D721Med (cell line): ENCODE results near the gene CA12.

Experiments
- DNase-seq: peaks from one replicate; pipeline ENCODE4 v3.0.0; 2011; ENCODE audit warnings: low spot score; ENCODE audit not compliant: insufficient read length
- FAIRE-seq: peaks from 2 replicates; lab custom pipeline; 2011; peaks lifted over from hg19 to GRCh38; lab: Jason Lieb, UNC
- TF ChIP-seq, protein P1 (sequence below): IDR thresholded peaks from 2 replicates; pipeline ENCODE4 v1.5.1; 2012; ENCODE audit warnings: mild to moderate bottlenecking, control low read depth; ENCODE audit not compliant: insufficient read depth; ENCODE audit errors: missing control alignments

CA12 gene

DNA sequence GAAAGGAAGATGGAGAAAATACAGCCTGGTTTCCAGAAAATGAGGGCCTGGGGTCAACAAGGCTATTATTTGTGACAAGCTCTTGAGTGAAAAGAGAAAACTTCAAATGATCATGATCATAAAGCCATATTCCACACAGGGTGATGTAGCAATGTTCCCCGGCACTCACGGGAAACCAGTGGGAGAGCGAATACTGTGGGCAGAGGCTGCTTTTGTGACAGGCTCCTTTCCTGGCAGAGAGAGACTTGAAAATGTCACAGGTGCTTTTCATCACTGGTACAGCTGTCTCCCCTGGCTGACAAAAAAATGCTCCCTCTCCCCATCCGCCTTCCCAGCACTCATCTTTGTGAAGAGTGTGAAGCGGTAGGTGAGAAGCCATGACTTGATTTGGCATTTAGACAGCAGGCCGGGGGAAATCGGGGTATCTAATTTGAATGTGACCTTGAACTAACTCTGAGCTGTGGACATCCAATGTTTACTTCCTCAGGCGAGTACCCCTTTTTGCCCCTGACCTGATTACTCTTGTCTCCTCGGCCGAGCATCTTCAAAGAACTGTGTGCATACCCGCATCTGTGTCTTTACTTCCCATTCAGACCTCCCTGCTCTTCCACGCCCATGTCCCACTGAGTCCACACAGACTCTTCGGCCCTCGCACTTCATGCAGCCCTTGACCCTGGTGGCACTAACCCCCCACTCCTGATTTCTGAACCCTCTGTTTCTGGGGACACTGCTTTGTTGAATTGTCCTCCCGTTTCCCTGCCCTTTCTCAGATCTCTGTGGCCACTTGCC, 23.2 kb downstream of the CA12 start:
- FAIRE-seq (no peak), DNase-seq (no peak)
- TF ChIP-seq, protein P1, sequence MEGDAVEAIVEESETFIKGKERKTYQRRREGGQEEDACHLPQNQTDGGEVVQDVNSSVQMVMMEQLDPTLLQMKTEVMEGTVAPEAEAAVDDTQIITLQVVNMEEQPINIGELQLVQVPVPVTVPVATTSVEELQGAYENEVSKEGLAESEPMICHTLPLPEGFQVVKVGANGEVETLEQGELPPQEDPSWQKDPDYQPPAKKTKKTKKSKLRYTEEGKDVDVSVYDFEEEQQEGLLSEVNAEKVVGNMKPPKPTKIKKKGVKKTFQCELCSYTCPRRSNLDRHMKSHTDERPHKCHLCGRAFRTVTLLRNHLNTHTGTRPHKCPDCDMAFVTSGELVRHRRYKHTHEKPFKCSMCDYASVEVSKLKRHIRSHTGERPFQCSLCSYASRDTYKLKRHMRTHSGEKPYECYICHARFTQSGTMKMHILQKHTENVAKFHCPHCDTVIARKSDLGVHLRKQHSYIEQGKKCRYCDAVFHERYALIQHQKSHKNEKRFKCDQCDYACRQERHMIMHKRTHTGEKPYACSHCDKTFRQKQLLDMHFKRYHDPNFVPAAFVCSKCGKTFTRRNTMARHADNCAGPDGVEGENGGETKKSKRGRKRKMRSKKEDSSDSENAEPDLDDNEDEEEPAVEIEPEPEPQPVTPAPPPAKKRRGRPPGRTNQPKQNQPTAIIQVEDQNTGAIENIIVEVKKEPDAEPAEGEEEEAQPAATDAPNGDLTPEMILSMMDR, result no peak

DNA sequence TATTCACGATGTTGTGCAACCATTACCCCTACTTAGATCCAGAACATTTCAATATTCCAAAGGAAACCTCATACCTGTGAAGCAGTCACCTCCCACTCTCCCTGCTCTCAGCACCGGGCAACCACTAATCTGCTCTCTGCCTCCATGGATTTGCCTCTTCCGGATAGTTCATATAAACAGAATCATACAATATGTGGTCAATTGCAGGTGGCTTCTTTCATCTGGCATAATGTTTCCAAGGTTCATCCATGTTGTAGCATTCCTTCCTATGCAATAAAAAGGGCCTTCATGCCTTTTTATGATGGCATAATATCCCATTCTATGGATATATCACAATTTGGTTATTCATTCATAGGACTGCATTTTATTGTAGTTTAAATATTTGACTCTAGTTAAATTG, 23.9 kb downstream of the CA12 start:
- DNase-seq (no peak), FAIRE-seq (no peak)
- TF ChIP-seq, protein P1, result no peak

DNA sequence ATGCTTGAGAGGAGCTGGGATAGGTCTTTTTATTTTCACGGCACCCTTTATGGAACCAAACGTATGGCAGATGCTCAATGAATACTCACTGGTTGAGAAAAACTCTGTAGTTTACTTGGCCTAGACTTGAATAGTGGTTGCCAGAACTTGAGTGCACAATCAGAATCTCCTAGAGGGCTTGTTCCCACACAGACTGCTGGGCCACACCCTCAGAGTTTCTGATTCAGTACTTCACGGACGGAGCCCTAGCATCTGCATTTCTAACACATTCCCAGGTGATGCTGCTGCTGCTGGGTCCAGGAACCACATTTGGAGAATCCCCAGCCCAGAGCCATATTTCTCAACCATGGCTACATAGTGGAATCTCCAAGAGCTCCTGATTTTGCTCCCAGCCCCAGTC, 24.6 kb downstream of the CA12 start:
- TF ChIP-seq, protein P1, result no peak
- DNase-seq (no peak), FAIRE-seq (no peak)

- DNase-seq (no peak), FAIRE-seq (no peak)
- TF ChIP-seq, protein P1, result no peak
These were observed 26.6 kb downstream of the CA12 start for GRCh38 chr15:63354821-63355650.

DNA sequence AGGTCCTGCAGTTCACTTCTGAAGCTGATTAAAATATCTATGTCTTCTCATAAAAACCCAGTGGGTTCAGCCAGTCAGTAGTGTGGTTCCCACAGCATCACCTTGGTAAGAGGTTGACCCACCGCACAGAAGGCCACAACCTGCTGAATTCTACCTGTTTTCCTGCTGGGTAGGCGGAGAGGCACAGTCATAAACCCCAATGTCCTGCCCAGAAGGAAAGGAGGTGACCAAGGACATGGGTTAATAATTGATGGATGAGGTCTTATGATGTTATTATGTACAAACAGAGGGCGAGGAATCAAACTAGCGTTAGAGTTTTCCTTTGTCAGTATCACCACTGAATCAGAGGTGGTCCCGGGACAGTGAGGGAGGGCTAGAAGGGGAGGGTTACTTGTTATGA, 27.8 kb downstream of the CA12 start:
- FAIRE-seq (no peak), DNase-seq (no peak)
- TF ChIP-seq, protein P1, result no peak

DNA sequence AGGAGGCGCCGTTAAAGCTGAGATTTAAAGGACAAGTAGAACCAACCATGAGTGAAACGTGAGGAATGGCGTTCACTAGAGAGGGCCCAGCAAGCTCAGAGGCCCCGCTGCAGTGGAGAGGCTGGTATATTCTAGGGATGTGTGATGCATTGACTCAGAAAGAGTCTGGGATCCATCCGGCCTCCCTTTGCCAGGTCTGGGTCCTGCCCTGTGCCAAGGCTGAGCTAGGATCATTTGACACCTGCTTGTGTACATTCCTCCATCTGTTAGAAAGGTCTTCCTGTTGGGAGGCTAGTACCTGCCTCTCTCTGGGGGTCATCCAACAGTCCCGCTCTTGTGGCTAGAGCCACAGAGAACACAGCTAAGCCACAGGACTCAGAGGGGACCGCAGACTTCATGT, 28.4 kb downstream of the CA12 start:
- TF ChIP-seq, protein P1, result no peak
- DNase-seq (no peak), FAIRE-seq (no peak)
